HG03439 (cell line): ENCODE measurements around the gene CDK5.
"Not testable (repeated sequence)": the region's sequence is repeated elsewhere in the genome, so short reads cannot be mapped to it uniquely, and the experiment has no call there.

Source experiments
- ATAC-seq: cut with Tn5 transposase; IDR thresholded peaks from one replicate; pipeline ENCODE4 v1.9.1; 2021; ENCODE audit warnings: mild to moderate bottlenecking, moderate library complexity; ENCODE audit not compliant: unreplicated experiment

Gene CDK5

DNA sequence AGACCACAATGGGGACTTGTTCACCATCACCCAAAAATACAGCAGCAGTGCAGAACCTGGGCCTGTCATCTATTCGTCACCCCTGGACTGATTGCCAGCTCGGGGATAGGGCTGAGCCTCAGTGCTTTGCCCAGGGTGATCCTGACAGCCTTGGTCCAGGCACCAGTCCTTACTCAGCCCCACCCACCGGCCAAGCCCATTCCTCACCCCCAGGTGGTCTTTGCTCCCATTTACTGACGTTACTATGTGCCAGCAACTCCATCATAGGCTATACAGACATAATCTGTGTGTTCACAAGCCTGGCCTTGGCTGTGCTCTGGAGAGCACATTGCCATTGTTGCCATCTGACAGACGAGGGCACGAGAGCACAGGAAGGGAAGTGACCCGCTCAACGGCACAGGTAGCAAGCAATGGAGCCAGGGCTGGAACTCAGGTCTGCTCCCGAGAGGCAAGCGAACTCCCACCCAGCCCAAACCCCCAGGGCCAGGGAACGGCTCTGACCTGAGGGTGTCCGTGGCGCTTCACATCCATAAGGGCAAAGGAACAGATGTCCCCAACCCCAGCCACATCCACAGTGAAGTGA is 40.2 kb downstream of the CDK5 start:
- no peak for ATAC-seq

DNA sequence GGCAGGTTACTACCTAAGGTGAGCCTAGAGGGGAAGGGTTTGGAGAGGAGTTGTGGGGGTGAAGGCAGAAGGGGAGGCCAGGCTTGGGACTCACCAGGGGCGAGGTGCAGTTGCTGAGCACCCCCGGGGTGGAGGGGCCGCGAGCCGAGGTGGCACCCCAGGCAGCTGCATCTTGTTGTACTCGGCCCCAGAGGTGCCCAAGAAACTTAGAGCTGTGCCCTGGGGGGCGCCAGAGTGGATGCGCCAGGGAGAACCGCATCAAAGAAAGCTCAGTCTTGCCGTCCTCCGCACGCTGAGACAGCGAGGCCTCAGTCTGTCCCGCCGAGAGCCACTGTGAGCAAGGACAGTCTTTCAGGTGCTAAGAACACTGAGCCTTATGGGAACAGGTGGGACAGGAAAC is 40.8 kb downstream of the CDK5 start:
- no peak for ATAC-seq

DNA sequence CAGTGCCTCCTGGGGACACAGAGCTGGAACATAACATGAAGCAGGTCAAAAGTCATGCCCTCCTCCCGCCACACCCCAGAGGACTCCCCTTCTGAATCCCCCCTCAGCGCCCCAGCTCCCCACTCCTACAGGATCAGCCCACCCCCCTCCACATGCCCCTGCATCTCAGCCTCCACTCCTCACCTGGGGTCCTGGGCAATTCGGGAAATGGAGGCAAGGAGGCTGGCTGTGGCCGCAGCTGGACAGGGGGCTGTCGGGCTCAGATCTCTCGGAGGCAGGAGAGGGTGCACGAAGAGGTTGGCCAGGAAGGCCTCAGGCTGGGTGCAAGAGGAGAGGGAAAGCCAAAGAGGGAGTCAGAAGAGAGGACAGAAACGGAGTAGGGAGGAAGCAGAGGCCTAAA is 41.2 kb downstream of the CDK5 start:
- ATAC-seq = no peak

DNA sequence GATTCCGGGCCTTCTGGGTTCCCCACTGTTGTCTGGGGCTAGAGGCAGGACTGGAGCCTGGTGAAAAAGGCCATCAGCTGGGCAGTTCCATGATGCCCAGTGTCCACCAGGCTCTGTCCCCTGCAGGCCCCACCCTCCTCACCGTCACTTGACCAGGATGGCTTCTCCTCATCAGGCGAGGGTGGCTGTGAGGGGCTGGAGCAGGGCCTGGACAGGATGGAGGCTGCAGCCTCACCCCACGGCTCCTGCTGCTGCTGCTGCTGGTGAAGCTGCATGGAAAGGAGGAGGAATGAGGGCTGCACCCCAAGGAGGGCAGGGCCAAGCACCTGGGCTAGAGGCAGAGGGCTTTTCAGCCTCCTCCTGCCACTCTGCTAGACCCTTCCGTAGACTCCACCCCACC is 41.7 kb downstream of the CDK5 start:
- no peak for ATAC-seq

DNA sequence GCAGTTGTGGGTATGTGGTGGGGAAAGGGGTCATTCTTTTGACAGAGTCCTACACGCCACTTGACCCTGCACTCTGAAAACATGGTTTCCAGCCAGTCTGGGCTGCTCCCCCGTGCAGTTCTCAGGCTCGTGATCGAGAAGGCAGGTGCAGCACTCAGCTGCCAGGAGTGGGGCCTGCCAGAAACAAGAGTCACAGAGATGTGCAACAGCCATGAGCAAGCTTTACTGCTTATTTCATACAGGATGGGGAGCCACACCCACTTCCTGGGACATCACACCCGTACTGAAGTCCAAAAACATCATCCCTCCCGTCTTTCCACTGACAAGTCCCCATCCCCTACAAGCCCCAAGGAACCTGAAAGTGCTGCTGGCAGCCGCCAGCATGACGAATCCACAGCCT is 42.7 kb downstream of the CDK5 start:
- ATAC-seq = no peak

DNA sequence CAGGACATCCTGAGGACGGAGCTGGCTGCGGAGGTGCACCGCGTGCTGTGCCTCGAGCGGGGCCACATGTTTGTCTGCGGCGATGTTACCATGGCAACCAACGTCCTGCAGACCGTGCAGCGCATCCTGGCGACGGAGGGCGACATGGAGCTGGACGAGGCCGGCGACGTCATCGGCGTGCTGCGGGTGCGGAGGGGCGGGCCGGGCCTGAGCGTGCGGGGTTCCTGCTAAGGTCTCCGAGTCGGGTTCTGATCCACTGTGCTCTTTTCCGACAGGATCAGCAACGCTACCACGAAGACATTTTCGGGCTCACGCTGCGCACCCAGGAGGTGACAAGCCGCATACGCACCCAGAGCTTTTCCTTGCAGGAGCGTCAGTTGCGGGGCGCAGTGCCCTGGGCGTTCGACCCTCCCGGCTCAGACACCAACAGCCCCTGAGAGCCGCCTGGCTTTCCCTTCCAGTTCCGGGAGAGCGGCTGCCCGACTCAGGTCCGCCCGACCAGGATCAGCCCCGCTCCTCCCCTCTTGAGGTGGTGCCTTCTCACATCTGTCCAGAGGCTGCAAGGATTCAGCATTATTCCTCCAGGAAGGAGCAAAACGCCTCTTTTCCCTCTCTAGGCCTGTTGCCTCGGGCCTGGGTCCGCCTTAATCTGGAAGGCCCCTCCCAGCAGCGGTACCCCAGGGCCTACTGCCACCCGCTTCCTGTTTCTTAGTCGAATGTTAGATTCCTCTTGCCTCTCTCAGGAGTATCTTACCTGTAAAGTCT is 43.8 kb downstream of the CDK5 start:
- ATAC-seq = no peak

DNA sequence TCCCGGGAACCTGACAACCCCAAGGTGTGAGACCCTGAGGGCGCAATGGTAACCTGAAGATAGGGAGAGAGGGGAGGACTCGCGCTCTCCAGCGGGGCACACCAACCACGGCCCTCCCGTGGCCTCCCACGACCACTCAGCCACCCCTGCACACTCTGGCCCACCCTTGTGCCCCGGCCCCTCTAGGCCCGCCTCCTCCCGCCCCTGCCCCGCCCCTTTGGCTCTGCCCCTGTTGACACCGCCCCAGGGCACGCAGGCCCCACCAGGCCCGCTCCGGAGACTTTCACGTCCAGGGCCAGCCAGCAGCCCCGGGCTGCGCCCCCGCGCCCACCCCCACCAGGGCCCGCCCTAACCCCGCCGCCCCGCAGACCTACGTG is 44.4 kb downstream of the CDK5 start:
- ATAC-seq = no peak

DNA sequence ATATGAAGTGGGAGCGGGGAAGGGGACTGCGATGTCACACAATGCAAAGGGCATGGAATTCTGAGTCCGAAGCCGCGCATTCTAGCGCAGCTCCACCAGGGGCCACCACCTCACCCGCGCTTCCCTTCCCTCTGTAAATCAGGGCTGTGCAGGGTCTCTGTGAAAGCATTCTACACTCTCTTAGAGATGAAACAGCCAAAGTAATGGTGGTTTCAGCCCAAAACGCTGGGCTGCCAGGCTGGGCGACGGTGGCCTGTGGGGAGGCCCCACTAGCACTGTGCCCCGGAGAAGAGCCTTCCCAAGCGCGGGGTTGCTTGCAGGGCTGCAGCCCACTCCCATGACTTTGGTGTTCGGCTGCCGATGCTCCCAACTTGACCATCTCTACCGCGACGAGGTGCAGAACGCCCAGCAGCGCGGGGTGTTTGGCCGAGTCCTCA is 44.8 kb downstream of the CDK5 start:
- no peak for ATAC-seq

DNA sequence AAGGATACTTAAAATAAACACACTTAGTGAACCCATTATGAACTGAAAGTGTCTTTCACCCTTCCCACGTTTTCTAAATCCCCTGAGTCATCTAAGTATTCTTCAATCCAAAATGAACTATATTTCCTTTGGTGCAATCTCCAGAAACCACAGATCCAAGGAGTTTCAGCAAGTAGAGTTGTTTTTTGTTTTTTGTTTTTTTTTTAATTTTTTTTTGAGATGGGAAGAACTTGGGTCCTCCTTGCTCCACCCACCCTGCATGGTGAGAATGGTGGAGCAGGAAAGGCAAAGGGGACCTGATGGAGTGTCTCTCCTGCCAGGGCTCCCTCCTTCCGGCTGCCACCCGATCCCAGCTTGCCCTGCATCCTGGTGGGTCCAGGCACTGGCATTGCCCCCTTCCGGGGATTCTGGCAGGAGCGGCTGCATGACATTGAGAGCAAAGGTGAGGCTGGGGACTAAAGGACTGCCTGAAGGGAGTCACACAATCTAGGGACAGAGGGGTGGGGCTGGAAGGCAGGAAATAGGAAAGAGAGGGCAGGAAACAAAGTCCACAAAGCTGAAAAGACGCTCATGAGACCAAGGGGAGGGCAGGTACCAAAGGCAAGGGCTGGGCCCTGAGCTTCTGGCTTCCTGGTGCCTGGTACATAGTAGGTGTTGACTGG is 45.5 kb downstream of the CDK5 start:
- ATAC-seq = no peak

DNA sequence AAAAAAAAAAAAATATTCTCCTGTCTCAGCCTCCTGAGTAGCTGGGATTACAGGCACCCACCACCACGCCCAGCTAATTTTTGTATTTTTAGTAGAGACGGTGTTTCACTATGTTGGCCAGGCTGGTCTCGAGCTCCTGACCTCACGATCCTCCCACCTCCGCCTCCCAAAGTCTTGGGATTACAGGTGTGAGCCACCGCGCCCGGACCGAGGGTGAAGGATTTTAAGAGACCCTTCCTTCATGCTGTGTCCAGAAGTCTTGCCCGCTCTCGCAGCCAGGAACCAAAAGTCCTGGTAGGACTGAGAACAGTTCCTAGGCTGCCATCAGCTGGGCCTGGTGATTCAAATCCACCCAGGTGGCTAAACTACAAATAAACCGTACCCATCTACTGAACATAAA is 46.1 kb downstream of the CDK5 start:
- ATAC-seq = not testable (repeated sequence)

DNA sequence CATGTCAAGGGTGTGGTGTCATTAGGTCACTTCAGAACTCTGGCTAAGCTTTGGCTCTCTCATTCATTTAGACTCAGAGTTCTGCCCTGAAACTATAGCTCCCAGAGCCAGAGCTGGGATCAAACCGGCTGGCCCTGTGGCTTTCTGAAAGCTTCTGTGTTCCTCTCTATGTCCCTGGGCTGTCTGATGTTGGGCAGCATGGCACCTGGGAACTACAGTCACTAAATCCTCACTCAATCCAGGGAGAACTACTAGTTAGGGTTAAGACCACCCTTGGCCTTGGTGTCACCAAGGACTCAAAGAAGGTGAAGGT is 46.6 kb downstream of the CDK5 start:
- no peak for ATAC-seq

DNA sequence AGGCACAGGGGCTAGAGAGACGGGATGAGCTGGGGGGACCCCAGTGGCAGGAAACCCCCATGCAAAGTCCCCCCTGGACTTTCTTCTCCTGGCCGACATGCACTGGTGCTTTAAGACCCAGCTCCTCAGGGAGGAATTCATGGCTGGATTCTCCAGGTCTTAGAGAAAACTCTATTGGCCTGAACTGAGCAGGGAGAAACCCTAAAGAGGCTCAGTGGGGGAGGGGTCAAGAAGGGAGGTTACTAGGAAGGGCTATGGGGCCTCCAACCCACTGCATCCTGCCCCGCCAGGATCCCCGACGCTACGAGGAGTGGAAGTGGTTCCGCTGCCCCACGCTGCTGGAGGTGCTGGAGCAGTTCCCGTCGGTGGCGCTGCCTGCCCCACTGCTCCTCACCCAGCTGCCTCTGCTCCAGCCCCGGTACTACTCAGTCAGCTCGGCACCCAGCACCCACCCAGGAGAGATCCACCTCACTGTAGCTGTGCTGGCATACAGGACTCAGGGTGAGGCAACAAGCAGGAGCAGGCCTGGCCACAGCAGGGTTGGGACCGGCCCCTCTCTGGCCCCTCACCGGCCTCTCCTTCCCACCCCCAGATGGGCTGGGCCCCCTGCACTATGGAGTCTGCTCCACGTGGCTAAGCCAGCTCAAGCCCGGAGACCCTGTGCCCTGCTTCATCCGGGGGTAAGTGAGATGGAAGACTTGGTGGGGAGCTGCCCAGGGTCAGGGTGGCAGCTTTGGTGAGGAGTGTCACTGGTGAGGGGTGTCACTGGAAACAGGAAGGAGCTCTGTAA is 47.2 kb downstream of the CDK5 start:
- ATAC-seq = no peak

DNA sequence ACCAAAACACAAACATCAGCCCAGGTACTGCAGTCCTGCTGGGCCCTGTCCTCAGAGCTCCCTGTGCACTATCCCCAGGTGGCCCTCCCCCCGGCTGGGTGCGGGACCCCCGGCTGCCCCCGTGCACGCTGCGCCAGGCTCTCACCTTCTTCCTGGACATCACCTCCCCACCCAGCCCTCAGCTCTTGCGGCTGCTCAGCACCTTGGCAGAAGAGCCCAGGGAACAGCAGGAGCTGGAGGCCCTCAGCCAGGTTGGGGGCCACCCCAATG is 47.7 kb downstream of the CDK5 start:
- no peak for ATAC-seq

DNA sequence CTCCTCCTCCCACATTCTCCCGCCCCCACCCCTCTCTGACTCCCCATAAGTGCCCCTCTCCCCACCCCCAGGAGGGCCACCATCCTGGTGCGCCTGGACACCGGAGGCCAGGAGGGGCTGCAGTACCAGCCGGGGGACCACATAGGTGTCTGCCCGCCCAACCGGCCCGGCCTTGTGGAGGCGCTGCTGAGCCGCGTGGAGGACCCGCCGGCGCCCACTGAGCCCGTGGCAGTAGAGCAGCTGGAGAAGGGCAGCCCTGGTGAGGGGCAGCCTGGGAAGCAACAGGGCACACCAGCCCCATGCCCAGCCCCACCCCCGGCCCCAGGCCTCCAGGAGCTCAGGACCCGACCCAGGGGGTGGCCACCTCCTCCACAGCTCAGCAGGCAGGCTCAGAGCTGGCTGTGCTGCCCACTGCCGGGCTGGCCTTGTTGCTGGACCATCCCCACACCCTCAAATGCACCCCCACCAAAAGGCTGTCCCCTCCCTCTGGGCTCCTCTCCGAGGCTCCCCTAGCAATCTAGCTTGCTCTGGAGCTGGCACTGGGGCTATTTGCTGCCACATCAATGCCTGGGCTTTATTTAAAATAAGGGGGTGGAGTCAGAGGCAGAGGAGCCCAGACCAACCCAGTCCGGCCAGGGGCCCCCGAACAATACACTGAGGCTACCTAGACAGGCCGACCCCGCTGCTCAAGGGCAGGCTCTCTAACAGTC is 48.2 kb downstream of the CDK5 start:
- ATAC-seq = no peak

DNA sequence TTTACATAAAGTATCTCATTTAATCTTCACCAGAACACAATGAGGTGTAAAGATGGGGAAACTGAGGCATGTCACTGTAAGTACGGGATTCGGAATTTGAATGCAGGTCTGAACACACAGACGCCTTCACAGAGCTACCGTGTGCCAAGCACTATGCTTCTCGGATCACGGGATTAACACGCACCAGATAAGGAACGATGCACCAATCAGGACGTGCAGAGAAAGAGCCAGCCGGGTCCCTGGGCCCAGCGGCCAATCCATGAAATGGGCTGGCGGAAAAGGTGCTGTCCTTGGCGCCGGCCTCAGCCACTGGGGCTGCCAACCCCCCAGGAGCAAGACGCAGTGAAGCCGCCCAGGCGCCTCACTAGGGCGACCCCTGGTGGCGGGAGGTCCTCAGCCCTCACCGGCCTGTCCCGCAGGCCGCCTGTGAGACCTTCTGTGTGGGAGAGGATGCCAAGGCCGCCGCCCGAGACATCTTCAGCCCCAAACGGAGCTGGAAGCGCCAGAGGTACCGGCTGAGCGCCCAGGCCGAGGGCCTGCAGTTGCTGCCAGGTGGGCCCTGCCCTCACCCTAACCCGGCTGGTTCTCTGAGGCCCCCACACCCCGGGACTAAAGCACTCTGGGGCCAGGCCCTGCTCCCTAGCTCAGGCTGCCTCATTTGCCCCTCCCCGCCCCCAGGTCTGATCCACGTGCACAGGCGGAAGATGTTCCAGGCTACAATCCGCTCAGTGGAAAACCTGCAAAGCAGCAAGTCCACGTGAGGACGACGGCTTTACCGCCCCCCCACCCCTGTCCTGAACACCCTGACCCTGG is 49.0 kb downstream of the CDK5 start:
- peak; percentile 64 for ATAC-seq

DNA sequence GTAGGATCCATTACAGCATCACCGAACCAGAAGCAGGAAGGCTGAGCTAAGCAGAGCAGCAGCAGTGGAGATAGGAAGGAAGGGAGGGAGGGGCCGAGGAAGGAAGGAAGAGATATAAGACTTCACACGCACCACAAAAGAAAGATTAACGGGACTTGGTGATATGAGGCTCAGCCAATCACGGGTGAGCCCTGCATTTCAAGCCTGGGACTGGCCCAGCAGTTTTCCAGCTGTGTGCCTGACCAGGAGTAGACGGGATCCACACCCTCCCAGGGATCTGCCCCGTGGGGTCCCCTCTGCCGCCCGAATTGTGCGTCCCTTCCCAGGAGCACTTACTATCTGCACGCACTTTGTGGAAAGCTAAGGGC is 49.6 kb downstream of the CDK5 start:
- ATAC-seq = no peak

DNA sequence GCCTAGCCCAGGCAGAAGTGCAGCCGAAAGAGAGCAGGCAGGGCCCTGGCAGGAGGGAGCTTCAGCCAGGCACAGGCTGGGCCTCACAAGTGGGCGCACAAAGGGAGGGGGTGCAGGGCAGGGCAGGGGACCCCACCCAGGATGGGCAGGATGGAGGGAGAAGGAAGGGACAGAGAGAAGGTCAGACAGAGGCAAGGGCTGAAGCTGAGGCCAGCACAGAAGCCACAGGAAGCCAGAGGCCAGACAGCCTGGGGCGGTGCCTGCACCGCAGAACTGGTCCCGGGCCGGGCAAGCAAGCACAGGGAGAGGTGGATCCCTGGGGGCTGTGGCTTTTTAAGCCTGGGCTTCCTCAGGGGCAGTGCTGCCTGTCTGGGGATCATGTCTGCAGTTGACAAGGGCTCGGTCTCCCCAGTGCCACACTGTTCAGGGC is 50.2 kb downstream of the CDK5 start:
- no peak for ATAC-seq

DNA sequence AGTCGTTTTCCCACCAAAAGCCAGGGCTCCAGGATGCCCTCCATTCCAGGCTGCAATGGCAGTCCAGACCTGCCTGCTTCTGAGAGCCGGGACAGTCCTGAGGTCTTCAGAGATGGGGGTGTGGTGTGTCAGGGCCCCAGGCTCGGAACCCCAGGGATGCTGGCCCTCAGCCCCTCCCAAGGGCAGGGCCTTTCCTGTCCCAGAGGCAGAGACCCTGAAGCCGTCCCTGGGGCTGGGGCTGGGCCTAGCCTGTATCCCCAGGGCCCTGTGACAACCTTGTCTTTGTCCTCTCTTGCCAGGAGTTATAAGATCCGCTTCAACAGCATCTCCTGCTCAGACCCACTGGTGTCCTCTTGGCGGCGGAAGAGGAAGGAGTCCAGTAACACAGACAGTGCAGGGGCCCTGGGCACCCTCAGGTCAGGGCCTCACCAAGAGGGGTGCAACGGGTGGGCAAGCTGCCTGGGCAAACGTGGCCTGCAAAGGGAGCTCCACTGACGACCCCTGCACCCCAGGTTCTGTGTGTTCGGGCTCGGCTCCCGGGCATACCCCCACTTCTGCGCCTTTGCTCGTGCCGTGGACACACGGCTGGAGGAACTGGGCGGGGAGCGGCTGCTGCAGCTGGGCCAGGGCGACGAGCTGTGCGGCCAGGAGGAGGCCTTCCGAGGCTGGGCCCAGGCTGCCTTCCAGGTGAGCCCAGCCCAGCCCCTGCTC is 51.0 kb downstream of the CDK5 start:
- no peak for ATAC-seq

DNA sequence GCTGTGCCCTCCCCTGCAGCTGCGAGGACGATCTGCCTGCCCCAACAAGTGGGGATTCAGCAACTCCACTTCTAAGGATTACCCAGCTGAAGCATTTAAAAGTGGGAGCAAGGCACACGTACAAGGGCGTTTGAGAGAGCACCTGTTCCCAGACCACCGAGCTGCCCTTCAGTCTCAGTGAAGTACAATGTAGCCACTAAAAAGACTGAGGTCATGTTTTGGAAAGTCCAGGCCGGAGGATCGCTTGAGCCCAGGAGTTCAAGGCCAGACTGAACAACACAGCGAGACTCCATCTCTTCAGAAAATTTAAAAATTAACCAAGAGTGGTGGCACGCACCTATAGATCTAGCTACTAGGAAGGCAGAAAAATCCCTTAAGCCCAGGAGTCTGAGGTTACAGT is 52.1 kb downstream of the CDK5 start:
- no peak for ATAC-seq
